SK-N-SH (cell line): ENCODE data around the gene IFNGR1.

Experiments
- ELF1 ChIP-seq: IDR thresholded peaks from 2 replicates; pipeline ENCODE4 v1.4.0; 2012
- FOSL2 ChIP-seq: IDR thresholded peaks from 2 replicates; pipeline ENCODE4 v1.4.0; 2012; ENCODE audit warnings: low read depth, mild to moderate bottlenecking, moderate library complexity, borderline replicate concordance
- FOXM1 ChIP-seq: IDR thresholded peaks from 2 replicates; pipeline ENCODE4 v1.4.0; 2012; ENCODE audit warnings: low read depth, mild to moderate bottlenecking
- MEF2A ChIP-seq: IDR thresholded peaks from 2 replicates; pipeline ENCODE4 v1.4.0; 2012; ENCODE audit warnings: low read depth, borderline replicate concordance
- MXI1 ChIP-seq: IDR thresholded peaks from 2 replicates; pipeline ENCODE4 v1.6.1; 2012; ENCODE audit warnings: mild to moderate bottlenecking, low read depth, low read length, improper control_type of control experiment
- RAD21 ChIP-seq: IDR thresholded peaks from 2 replicates; pipeline ENCODE4 v1.6.1; 2012; ENCODE audit warnings: mild to moderate bottlenecking, low read length
- RFX5 ChIP-seq: IDR thresholded peaks from 2 replicates; pipeline ENCODE4 v1.6.1; 2012; ENCODE audit warnings: mild to moderate bottlenecking, improper control_type of control experiment, low read length
- RXRA ChIP-seq: IDR thresholded peaks from 2 replicates; pipeline ENCODE4 v1.4.0; 2012; ENCODE audit warnings: low read depth, mild to moderate bottlenecking, borderline replicate concordance
- SIN3A ChIP-seq: IDR thresholded peaks from 2 replicates; pipeline ENCODE4 v1.6.1; 2012; ENCODE audit warnings: low read depth, mild to moderate bottlenecking, low read length, moderate library complexity, borderline replicate concordance
- TF ChIP-seq, protein P1 (sequence below): fragments of 200-600 bp; sonication (generic); IDR thresholded peaks from 2 replicates; pipeline ENCODE4 v1.6.1; 2017; ENCODE audit warnings: antibody characterized with exemption, mild to moderate bottlenecking, moderate library complexity
- TF ChIP-seq, protein P2 (sequence below): IDR thresholded peaks from 2 replicates; pipeline ENCODE4 v1.4.0; 2012; ENCODE audit warnings: low read depth
- TF ChIP-seq, protein P3 (sequence below): fragments of 150-350 bp; IDR thresholded peaks from 2 replicates; pipeline ENCODE4 v1.6.1; 2017; ENCODE audit warnings: antibody characterized with exemption, low read length, low read depth, borderline replicate concordance

DNA sequence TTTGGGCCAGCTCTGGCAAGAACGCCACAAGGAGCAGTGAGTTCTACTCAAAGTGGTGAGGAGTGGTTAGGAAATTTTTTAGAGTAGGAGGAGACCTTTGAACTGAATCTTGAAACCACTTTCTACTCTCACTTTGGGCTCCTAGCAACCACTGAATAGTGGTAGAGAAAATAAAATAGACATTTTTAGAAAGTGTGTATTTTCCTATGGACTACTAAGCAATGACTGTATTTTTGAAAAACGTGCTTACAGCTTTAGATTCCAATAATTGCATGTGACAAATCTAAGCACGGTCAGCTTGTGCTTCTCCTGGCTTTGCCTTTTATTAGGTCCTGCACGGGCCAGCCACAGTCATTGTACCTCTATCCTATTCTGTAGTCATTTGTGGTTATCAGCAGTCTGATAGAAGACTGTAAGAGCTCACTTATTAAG, 8.7 kb upstream of the IFNGR1 start:
- TF ChIP-seq RXRA (no peak), RAD21 (no peak), SIN3A (no peak), MXI1 (no peak), MEF2A (no peak), FOSL2 (no peak), RFX5 (no peak), ELF1 (no peak), FOXM1 (no peak)
- TF ChIP-seq, protein P1, sequence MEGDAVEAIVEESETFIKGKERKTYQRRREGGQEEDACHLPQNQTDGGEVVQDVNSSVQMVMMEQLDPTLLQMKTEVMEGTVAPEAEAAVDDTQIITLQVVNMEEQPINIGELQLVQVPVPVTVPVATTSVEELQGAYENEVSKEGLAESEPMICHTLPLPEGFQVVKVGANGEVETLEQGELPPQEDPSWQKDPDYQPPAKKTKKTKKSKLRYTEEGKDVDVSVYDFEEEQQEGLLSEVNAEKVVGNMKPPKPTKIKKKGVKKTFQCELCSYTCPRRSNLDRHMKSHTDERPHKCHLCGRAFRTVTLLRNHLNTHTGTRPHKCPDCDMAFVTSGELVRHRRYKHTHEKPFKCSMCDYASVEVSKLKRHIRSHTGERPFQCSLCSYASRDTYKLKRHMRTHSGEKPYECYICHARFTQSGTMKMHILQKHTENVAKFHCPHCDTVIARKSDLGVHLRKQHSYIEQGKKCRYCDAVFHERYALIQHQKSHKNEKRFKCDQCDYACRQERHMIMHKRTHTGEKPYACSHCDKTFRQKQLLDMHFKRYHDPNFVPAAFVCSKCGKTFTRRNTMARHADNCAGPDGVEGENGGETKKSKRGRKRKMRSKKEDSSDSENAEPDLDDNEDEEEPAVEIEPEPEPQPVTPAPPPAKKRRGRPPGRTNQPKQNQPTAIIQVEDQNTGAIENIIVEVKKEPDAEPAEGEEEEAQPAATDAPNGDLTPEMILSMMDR, result no peak
- TF ChIP-seq, protein P2, sequence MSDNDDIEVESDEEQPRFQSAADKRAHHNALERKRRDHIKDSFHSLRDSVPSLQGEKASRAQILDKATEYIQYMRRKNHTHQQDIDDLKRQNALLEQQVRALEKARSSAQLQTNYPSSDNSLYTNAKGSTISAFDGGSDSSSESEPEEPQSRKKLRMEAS, result no peak
- TF ChIP-seq, protein P3, sequence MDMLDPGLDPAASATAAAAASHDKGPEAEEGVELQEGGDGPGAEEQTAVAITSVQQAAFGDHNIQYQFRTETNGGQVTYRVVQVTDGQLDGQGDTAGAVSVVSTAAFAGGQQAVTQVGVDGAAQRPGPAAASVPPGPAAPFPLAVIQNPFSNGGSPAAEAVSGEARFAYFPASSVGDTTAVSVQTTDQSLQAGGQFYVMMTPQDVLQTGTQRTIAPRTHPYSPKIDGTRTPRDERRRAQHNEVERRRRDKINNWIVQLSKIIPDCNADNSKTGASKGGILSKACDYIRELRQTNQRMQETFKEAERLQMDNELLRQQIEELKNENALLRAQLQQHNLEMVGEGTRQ, result no peak
